Activated effector memory CD4-positive, alpha-beta T cell treated with Interleukin-2 at 50 U/mL for 16 hours (primary cell): ENCODE data around the gene BTBD9.

Experiments used
- DNase-seq: peaks from one replicate; pipeline ENCODE4 v3.0.0-alpha.2; 2020

Gene BTBD9

GRCh38 chr6:38503960-38504682 lies 135.6 kb downstream of the BTBD9 start:
- DNase-seq = no peak

GRCh38 chr6:38503032-38503773 lies 136.5 kb downstream of the BTBD9 start:
- no peak for DNase-seq

GRCh38 chr6:38502423-38502822 lies 137.3 kb downstream of the BTBD9 start:
- no peak for DNase-seq

- DNase-seq = no peak
Measured at GRCh38 chr6:38501931-38502330, 137.8 kb downstream of the BTBD9 start.

GRCh38 chr6:38499529-38500096 lies 140.1 kb downstream of the BTBD9 start:
- DNase-seq = no peak

GRCh38 chr6:38498805-38499445 lies 140.8 kb downstream of the BTBD9 start:
- DNase-seq = no peak

- DNase-seq = no peak
Measured at GRCh38 chr6:38498085-38498484, 141.6 kb downstream of the BTBD9 start.

- DNase-seq = no peak
Measured at GRCh38 chr6:38497546-38497945, 142.2 kb downstream of the BTBD9 start.

GRCh38 chr6:38495922-38496635 lies 143.7 kb downstream of the BTBD9 start:
- DNase-seq = no peak

- DNase-seq = no peak
Measured at GRCh38 chr6:38495518-38495917, 144.2 kb downstream of the BTBD9 start.

- peak; percentile 45 for DNase-seq
Measured at GRCh38 chr6:38493931-38494547, 145.7 kb downstream of the BTBD9 start.

- no peak for DNase-seq
Measured at GRCh38 chr6:38492031-38492430, 147.7 kb downstream of the BTBD9 start.

GRCh38 chr6:38489951-38490350 lies 149.8 kb downstream of the BTBD9 start:
- DNase-seq = no peak

- no peak for DNase-seq
Measured at GRCh38 chr6:38487423-38487822, 152.3 kb downstream of the BTBD9 start.

GRCh38 chr6:38485488-38485887 lies 154.2 kb downstream of the BTBD9 start:
- no peak for DNase-seq

GRCh38 chr6:38484656-38485055 lies 155.1 kb downstream of the BTBD9 start:
- no peak for DNase-seq

GRCh38 chr6:38483526-38483925 lies 156.2 kb downstream of the BTBD9 start:
- no peak for DNase-seq

- DNase-seq = no peak
Measured at GRCh38 chr6:38482466-38482865, 157.3 kb downstream of the BTBD9 start.

GRCh38 chr6:38481851-38482250 lies 157.9 kb downstream of the BTBD9 start:
- DNase-seq = no peak

- DNase-seq = no peak
Measured at GRCh38 chr6:38481211-38481836, 158.4 kb downstream of the BTBD9 start.

- no peak for DNase-seq
Measured at GRCh38 chr6:38480036-38480435, 159.7 kb downstream of the BTBD9 start.

GRCh38 chr6:38479331-38479730 lies 160.4 kb downstream of the BTBD9 start:
- DNase-seq = no peak
